ENCODE data around the gene TUBA1B.
"Not testable (repeated sequence)": the region's sequence is repeated elsewhere in the genome, so short reads cannot be mapped to it uniquely, and the experiment has no call there.

Gene TUBA1B

GRCh38 chr12:49131051-49131893, at the start of gene TUBA1B:
Gene TUBA1B, minus strand, starts transcription at chr12:49131395. Its CDS starts 95 bp downstream, at chr12:49131300.
- peaks cover 8% of the 10 kb centered on the region for H3K4me1 ChIP-seq (ENCODE audit: control insufficient read depth, insufficient read depth, low read length)
- H3K9me3 ChIP-seq (ENCODE audit: control insufficient read depth, insufficient read depth, low read length): no peaks in the 10 kb centered on the region
- H3K9ac ChIP-seq (ENCODE audit: low read depth, low read length): peak within 1 kb of the TSS; percentile 96
- H3K27me3 ChIP-seq (ENCODE audit: control insufficient read depth, insufficient read depth, low read length): no peaks in the 10 kb centered on the region
- H3K4me3 ChIP-seq (ENCODE audit: low read depth, low read length): peak within 1 kb of the TSS; percentile 99
- peaks cover 16% of the 10 kb centered on the region for H3K36me3 ChIP-seq (ENCODE audit: control insufficient read depth, insufficient read depth, low read length)

GRCh38 chr12:49174218-49174617, 43.0 kb upstream of the TUBA1B start:
- no peaks in the 10 kb centered on the region for H3K27me3 ChIP-seq (ENCODE audit: control insufficient read depth, insufficient read depth, low read length)
- no peaks in the 10 kb centered on the region for H3K36me3 ChIP-seq (ENCODE audit: control insufficient read depth, insufficient read depth, low read length)
- H3K4me3 ChIP-seq (ENCODE audit: low read depth, low read length): no peak overlapping the region
- H3K4me1 ChIP-seq (ENCODE audit: control insufficient read depth, insufficient read depth, low read length): no peaks in the 10 kb centered on the region
- H3K9me3 ChIP-seq (ENCODE audit: control insufficient read depth, insufficient read depth, low read length): no peaks in the 10 kb centered on the region
- no peak overlapping the region for H3K9ac ChIP-seq (ENCODE audit: low read depth, low read length)

- Histone ChIP-seq H3K9me3 (ENCODE audit: control insufficient read depth, insufficient read depth, low read length) (no peaks in the 10 kb centered on the region), H3K4me1 (ENCODE audit: control insufficient read depth, insufficient read depth, low read length) (no peaks in the 10 kb centered on the region), H3K36me3 (ENCODE audit: control insufficient read depth, insufficient read depth, low read length) (no peaks in the 10 kb centered on the region), H3K4me3 (ENCODE audit: low read depth, low read length) (no peak overlapping the region), H3K9ac (ENCODE audit: low read depth, low read length) (no peak overlapping the region), H3K27me3 (ENCODE audit: control insufficient read depth, insufficient read depth, low read length) (no peaks in the 10 kb centered on the region)
These were observed 39.7 kb upstream of the TUBA1B start for GRCh38 chr12:49170924-49171323.

- no peak overlapping the region for H3K9ac ChIP-seq (ENCODE audit: low read depth, low read length)
- no peaks in the 10 kb centered on the region for H3K36me3 ChIP-seq (ENCODE audit: control insufficient read depth, insufficient read depth, low read length)
- H3K4me3 ChIP-seq (ENCODE audit: low read depth, low read length): no peak overlapping the region
- H3K4me1 ChIP-seq (ENCODE audit: control insufficient read depth, insufficient read depth, low read length): no peaks in the 10 kb centered on the region
- no peaks in the 10 kb centered on the region for H3K27me3 ChIP-seq (ENCODE audit: control insufficient read depth, insufficient read depth, low read length)
- H3K9me3 ChIP-seq (ENCODE audit: control insufficient read depth, insufficient read depth, low read length): no peaks in the 10 kb centered on the region
These were observed 33.9 kb upstream of the TUBA1B start for GRCh38 chr12:49165114-49165513.

GRCh38 chr12:49161901-49162300, 30.7 kb upstream of the TUBA1B start:
- H3K36me3 ChIP-seq (ENCODE audit: control insufficient read depth, insufficient read depth, low read length); H3K4me1 ChIP-seq (ENCODE audit: control insufficient read depth, insufficient read depth, low read length); H3K9ac ChIP-seq (ENCODE audit: low read depth, low read length); H3K9me3 ChIP-seq (ENCODE audit: control insufficient read depth, insufficient read depth, low read length); H3K27me3 ChIP-seq (ENCODE audit: control insufficient read depth, insufficient read depth, low read length); H3K4me3 ChIP-seq (ENCODE audit: low read depth, low read length): not testable (repeated sequence)

GRCh38 chr12:49161092-49161795, 30.0 kb upstream of the TUBA1B start:
- no peak overlapping the region for H3K4me3 ChIP-seq (ENCODE audit: low read depth, low read length)
- no peaks in the 10 kb centered on the region for H3K4me1 ChIP-seq (ENCODE audit: control insufficient read depth, insufficient read depth, low read length)
- H3K36me3 ChIP-seq (ENCODE audit: control insufficient read depth, insufficient read depth, low read length): no peaks in the 10 kb centered on the region
- H3K27me3 ChIP-seq (ENCODE audit: control insufficient read depth, insufficient read depth, low read length): no peaks in the 10 kb centered on the region
- no peaks in the 10 kb centered on the region for H3K9me3 ChIP-seq (ENCODE audit: control insufficient read depth, insufficient read depth, low read length)
- H3K9ac ChIP-seq (ENCODE audit: low read depth, low read length): no peak overlapping the region

GRCh38 chr12:49160399-49160798, 29.2 kb upstream of the TUBA1B start:
- Histone ChIP-seq H3K4me3 (ENCODE audit: low read depth, low read length) (no peak overlapping the region), H3K9ac (ENCODE audit: low read depth, low read length) (no peak overlapping the region), H3K27me3 (ENCODE audit: control insufficient read depth, insufficient read depth, low read length) (no peaks in the 10 kb centered on the region), H3K9me3 (ENCODE audit: control insufficient read depth, insufficient read depth, low read length) (no peaks in the 10 kb centered on the region), H3K36me3 (ENCODE audit: control insufficient read depth, insufficient read depth, low read length) (no peaks in the 10 kb centered on the region), H3K4me1 (ENCODE audit: control insufficient read depth, insufficient read depth, low read length) (no peaks in the 10 kb centered on the region)

GRCh38 chr12:49154221-49154620, 23.0 kb upstream of the TUBA1B start:
- no peaks in the 10 kb centered on the region for H3K4me1 ChIP-seq (ENCODE audit: control insufficient read depth, insufficient read depth, low read length)
- H3K4me3 ChIP-seq (ENCODE audit: low read depth, low read length): no peak overlapping the region
- no peaks in the 10 kb centered on the region for H3K27me3 ChIP-seq (ENCODE audit: control insufficient read depth, insufficient read depth, low read length)
- H3K36me3 ChIP-seq (ENCODE audit: control insufficient read depth, insufficient read depth, low read length): no peaks in the 10 kb centered on the region
- no peaks in the 10 kb centered on the region for H3K9me3 ChIP-seq (ENCODE audit: control insufficient read depth, insufficient read depth, low read length)
- H3K9ac ChIP-seq (ENCODE audit: low read depth, low read length): no peak overlapping the region

GRCh38 chr12:49147384-49147783, 16.2 kb upstream of the TUBA1B start:
- H3K27me3 ChIP-seq (ENCODE audit: control insufficient read depth, insufficient read depth, low read length): no peaks in the 10 kb centered on the region
- no peak overlapping the region for H3K9ac ChIP-seq (ENCODE audit: low read depth, low read length)
- H3K9me3 ChIP-seq (ENCODE audit: control insufficient read depth, insufficient read depth, low read length): no peaks in the 10 kb centered on the region
- no peaks in the 10 kb centered on the region for H3K4me1 ChIP-seq (ENCODE audit: control insufficient read depth, insufficient read depth, low read length)
- H3K36me3 ChIP-seq (ENCODE audit: control insufficient read depth, insufficient read depth, low read length): no peaks in the 10 kb centered on the region
- no peak overlapping the region for H3K4me3 ChIP-seq (ENCODE audit: low read depth, low read length)

GRCh38 chr12:49146406-49146805, 15.2 kb upstream of the TUBA1B start:
- H3K9me3 ChIP-seq (ENCODE audit: control insufficient read depth, insufficient read depth, low read length): no peaks in the 10 kb centered on the region
- H3K27me3 ChIP-seq (ENCODE audit: control insufficient read depth, insufficient read depth, low read length): no peaks in the 10 kb centered on the region
- H3K9ac ChIP-seq (ENCODE audit: low read depth, low read length): no peak overlapping the region
- no peak overlapping the region for H3K4me3 ChIP-seq (ENCODE audit: low read depth, low read length)
- no peaks in the 10 kb centered on the region for H3K4me1 ChIP-seq (ENCODE audit: control insufficient read depth, insufficient read depth, low read length)
- H3K36me3 ChIP-seq (ENCODE audit: control insufficient read depth, insufficient read depth, low read length): no peaks in the 10 kb centered on the region

- Histone ChIP-seq H3K9ac (ENCODE audit: low read depth, low read length) (no peak overlapping the region), H3K27me3 (ENCODE audit: control insufficient read depth, insufficient read depth, low read length) (no peaks in the 10 kb centered on the region), H3K36me3 (ENCODE audit: control insufficient read depth, insufficient read depth, low read length) (no peaks in the 10 kb centered on the region), H3K4me3 (ENCODE audit: low read depth, low read length) (no peak overlapping the region), H3K9me3 (ENCODE audit: control insufficient read depth, insufficient read depth, low read length) (no peaks in the 10 kb centered on the region), H3K4me1 (ENCODE audit: control insufficient read depth, insufficient read depth, low read length) (no peaks in the 10 kb centered on the region)
These were observed 13.2 kb upstream of the TUBA1B start for GRCh38 chr12:49144384-49144783.

GRCh38 chr12:49138999-49139398, 7.8 kb upstream of the TUBA1B start:
- Histone ChIP-seq H3K36me3 (ENCODE audit: control insufficient read depth, insufficient read depth, low read length) (no peaks in the 10 kb centered on the region), H3K27me3 (ENCODE audit: control insufficient read depth, insufficient read depth, low read length) (no peaks in the 10 kb centered on the region), H3K9ac (ENCODE audit: low read depth, low read length) (no peak overlapping the region)

More at GRCh38 chr12:49138999-49139398, 7.8 kb upstream of the TUBA1B start:
- no peaks in the 10 kb centered on the region for H3K4me1 ChIP-seq (ENCODE audit: control insufficient read depth, insufficient read depth, low read length)
- H3K9me3 ChIP-seq (ENCODE audit: control insufficient read depth, insufficient read depth, low read length): no peaks in the 10 kb centered on the region
- H3K4me3 ChIP-seq (ENCODE audit: low read depth, low read length): no peak overlapping the region

All from iPS-15b (cell line).